Measurements from ENCODE around the gene REEP1. TPM values are rescaled to one million over a fixed set of nuclear protein-coding genes. Genes with fewer than 3 reads are reported as not detected.

Gene REEP1
- 10 to 100 TPM in 1 of 6 donors, 1 to 10 TPM in 5; 4.1 to 10.4 (median 7.5) TPM for total RNA-seq

- Histone ChIP-seq H3K27ac (peak within 1 kb of the TSS in 1 of 4 donors; percentile 54), H3K4me3 (peak within 1 kb of the TSS; percentile 30 to 60 (median 58)), H3K36me3 (no peaks in the 10 kb centered on the region), H3K4me1 (peaks cover 13 to 25% (median 20%) of the 10 kb centered on the region in 4 donors), H3K27me3 (peaks cover 0 to 29% (median 9%) of the 10 kb centered on the region in 4 donors), H3K9me3 (peaks cover 0 to 7% (median 0%) of the 10 kb centered on the region in 4 donors)
- DNase-seq = peak in 1 of 2 donors; percentile 87
- peak in 1 of 2 donors; percentile 60 for ATAC-seq (ENCODE audit: low FRiP score in 2 of 2)
- 0% methylated on average over 25 of the region's 87 CpGs; no CpG with 5 or more reads in 1 of the 2 donors for WGBS, 2 donors
- TF ChIP-seq POLR2A (IDR thresholded peaks at IDR 0.05) (no peak), POLR2AphosphoS5 (IDR thresholded peaks at IDR 0.05) (no peak), EP300 (IDR thresholded peaks at IDR 0.05) (no peak)
- TF ChIP-seq, protein P1, sequence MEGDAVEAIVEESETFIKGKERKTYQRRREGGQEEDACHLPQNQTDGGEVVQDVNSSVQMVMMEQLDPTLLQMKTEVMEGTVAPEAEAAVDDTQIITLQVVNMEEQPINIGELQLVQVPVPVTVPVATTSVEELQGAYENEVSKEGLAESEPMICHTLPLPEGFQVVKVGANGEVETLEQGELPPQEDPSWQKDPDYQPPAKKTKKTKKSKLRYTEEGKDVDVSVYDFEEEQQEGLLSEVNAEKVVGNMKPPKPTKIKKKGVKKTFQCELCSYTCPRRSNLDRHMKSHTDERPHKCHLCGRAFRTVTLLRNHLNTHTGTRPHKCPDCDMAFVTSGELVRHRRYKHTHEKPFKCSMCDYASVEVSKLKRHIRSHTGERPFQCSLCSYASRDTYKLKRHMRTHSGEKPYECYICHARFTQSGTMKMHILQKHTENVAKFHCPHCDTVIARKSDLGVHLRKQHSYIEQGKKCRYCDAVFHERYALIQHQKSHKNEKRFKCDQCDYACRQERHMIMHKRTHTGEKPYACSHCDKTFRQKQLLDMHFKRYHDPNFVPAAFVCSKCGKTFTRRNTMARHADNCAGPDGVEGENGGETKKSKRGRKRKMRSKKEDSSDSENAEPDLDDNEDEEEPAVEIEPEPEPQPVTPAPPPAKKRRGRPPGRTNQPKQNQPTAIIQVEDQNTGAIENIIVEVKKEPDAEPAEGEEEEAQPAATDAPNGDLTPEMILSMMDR (IDR thresholded peaks at IDR 0.05) = no peak
Observed at GRCh38 chr2:86337244-86337835, at the start of gene REEP1. Gene REEP1, minus strand, starts transcription at chr2:86337626. Its CDS starts 116 bp downstream, at chr2:86337510.

DNA sequence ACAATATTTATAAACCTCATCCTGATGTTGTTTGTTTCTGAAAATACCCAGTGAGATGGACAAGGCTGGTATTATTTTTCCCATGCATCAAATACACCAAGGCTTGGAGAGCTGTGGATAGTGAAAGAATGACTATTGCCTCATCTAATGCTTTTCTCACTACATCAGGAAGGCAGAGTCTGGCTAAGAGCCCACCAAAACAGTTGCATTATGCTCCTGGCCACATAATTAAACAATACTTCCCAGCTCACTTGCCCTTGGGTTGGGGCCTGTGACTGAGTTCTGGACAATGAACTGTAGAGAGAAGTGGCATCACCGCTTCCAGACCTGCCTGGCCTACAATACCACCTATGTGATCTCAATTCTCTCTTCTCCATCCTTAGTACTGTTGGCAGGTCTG, 46.4 kb upstream of the REEP1 start:
- DNase-seq (no peak), ATAC-seq (ENCODE audit: low FRiP score in 2 of 2) (peak; percentile 26 to 49)
- Histone ChIP-seq H3K27me3 (no peaks in the 10 kb centered on the region), H3K4me1 (peaks cover 0 to 4% (median 0%) of the 10 kb centered on the region in 4 donors), H3K4me3 (no peak overlapping the region), H3K27ac (no peak overlapping the region), H3K9me3 (no peaks in the 10 kb centered on the region), H3K36me3 (no peaks in the 10 kb centered on the region)
- TF ChIP-seq, protein P1 (IDR thresholded peaks at IDR 0.05) = no peak
- TF ChIP-seq POLR2AphosphoS5 (IDR thresholded peaks at IDR 0.05) = peak in 1 of 2 donors; percentile 26
- 0 to 85% methylated on average over 1 of the region's 1 CpG for whole genome bisulfite sequencing, 2 donors

GRCh38 chr2:86382698-86383097, 45.3 kb upstream of the REEP1 start:
- Histone ChIP-seq H3K27ac (no peak overlapping the region), H3K4me3 (no peak overlapping the region), H3K4me1 (peaks cover 0 to 4% (median 0%) of the 10 kb centered on the region in 4 donors), H3K27me3 (no peaks in the 10 kb centered on the region), H3K9me3 (no peaks in the 10 kb centered on the region), H3K36me3 (no peaks in the 10 kb centered on the region)
- TF ChIP-seq POLR2A (IDR thresholded peaks at IDR 0.05) (no peak), POLR2AphosphoS5 (IDR thresholded peaks at IDR 0.05) (no peak), EP300 (IDR thresholded peaks at IDR 0.05) (no peak)
- TF ChIP-seq, protein P1 (IDR thresholded peaks at IDR 0.05) = no peak
- DNase-seq (no peak), ATAC-seq (ENCODE audit: low FRiP score in 2 of 2) (no peak)
- 79 to 84% methylated on average over 2 of the region's 2 CpGs for WGBS, 2 donors

DNA sequence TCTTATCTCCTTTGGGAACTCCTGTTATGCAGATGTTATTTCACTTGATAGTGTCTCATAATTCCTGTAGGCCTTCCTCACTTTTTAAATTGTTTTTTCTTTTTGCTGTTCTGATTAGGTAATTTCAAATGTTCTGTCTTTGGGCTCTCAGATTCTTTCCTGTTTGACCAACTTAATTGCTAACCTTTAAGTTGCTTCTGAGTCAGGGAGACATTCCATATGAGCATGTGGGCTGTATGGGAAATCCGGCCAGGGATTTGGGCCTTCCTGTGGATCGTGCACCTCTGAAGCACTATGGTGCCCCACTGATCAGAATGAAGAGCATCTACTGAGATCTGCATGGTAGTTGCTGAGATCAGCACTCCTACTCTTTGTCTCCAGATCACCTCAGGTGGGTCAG, 44.7 kb upstream of the REEP1 start:
- ATAC-seq (ENCODE audit: low FRiP score in 2 of 2) (no peak), DNase-seq (no peak)
- Histone ChIP-seq H3K27ac (no peak overlapping the region), H3K36me3 (no peaks in the 10 kb centered on the region), H3K9me3 (no peaks in the 10 kb centered on the region), H3K4me1 (peaks cover 0 to 4% (median 0%) of the 10 kb centered on the region in 4 donors), H3K27me3 (no peaks in the 10 kb centered on the region), H3K4me3 (no peak overlapping the region)
- no peak for TF ChIP-seq POLR2AphosphoS5 (IDR thresholded peaks at IDR 0.05)
- TF ChIP-seq EP300 (IDR thresholded peaks at IDR 0.05) = no peak
- TF ChIP-seq, protein P1 (IDR thresholded peaks at IDR 0.05) = no peak
- no peak for TF ChIP-seq POLR2A (IDR thresholded peaks at IDR 0.05)
- 96 to 98% methylated on average over 2 of the region's 2 CpGs for WGBS, 2 donors

DNA sequence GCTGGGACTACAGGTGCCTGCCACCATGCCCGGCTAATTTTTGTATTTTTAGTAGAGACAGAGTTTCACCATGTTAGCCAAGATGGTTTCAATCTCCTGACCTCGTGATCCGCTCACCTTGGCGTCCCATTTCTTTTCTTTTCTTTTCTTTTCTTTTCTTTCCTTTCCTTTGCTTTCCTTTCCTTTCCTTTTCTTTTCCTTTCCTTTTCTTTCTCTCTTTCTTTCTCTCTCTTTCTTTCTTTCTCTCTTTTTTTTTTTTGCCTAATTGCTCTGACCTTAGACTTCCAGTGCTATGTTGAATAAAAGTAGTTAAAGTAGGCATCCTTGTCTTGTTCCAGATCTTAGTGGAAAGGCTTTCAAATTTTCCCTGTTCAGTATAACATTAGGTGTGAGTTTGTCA, 41.0 kb upstream of the REEP1 start:
- Histone ChIP-seq H3K27ac (no peak overlapping the region), H3K9me3 (no peaks in the 10 kb centered on the region), H3K27me3 (no peaks in the 10 kb centered on the region), H3K36me3 (no peaks in the 10 kb centered on the region), H3K4me1 (no peaks in the 10 kb centered on the region), H3K4me3 (no peak overlapping the region)
- no peak for ATAC-seq (ENCODE audit: low FRiP score in 2 of 2)
- TF ChIP-seq EP300 (IDR thresholded peaks at IDR 0.05) = no peak
- TF ChIP-seq, protein P1 (IDR thresholded peaks at IDR 0.05) = no peak
- no peak for TF ChIP-seq POLR2A (IDR thresholded peaks at IDR 0.05)
- no peak for TF ChIP-seq POLR2AphosphoS5 (IDR thresholded peaks at IDR 0.05)
- DNase-seq = no peak
- 99 to 100% methylated on average over 1 to 4 of the region's 4 CpGs for WGBS, 2 donors
